Lung (tissue), 12 donors: ENCODE data around the gene ZDHHC22. TPM values are rescaled to one million over a fixed set of nuclear protein-coding genes. Genes with fewer than 3 reads are reported as not detected.
"Not testable (repeated sequence)": the region's sequence is repeated elsewhere in the genome, so short reads cannot be mapped to it uniquely, and the experiment has no call there.

Source experiments
- ATAC-seq: fragments of 200-7000 bp; cut with Tn5 transposase; one replicate; pipeline ENCODE4 v1.9.1; 2020; ENCODE audit warnings: moderate number of reproducible peaks; ENCODE audit not compliant: insufficient read depth, low FRiP score
- DNase-seq, 3 donors: peaks; one replicate each; pipeline ENCODE4 v3.0.0-alpha.2; 2013 to 2017
- H3K27ac ChIP-seq, 2 donors: one replicate each; pipeline ENCODE4 v1.5.1; 2013; ENCODE audit warnings: mild to moderate bottlenecking in 2 of 2, moderate library complexity in 2 of 2, control low read depth in 1 of 2, inconsistent platforms in 1 of 2, low read depth in 1 of 2, low read length in 1 of 2
- H3K27me3 ChIP-seq, 3 donors: one replicate each; pipeline ENCODE4 v1.5.1; 2013; ENCODE audit warnings: low read length in 2 of 3; ENCODE audit not compliant: control insufficient read depth in 3 of 3, insufficient read depth in 3 of 3
- H3K36me3 ChIP-seq, 4 donors: one replicate each; pipeline ENCODE4 v1.5.1; 2013; ENCODE audit warnings: low read length in 4 of 4, mild to moderate bottlenecking in 1 of 4, moderate library complexity in 1 of 4; ENCODE audit not compliant: control insufficient read depth in 4 of 4, insufficient read depth in 4 of 4
- H3K4me1 ChIP-seq, 5 donors: one replicate each; pipeline ENCODE4 v1.5.1; 2013; ENCODE audit warnings: low read length in 5 of 5, mild to moderate bottlenecking in 2 of 5, moderate library complexity in 1 of 5; ENCODE audit not compliant: control insufficient read depth in 5 of 5, insufficient read depth in 5 of 5
- H3K4me3 ChIP-seq: one replicate; pipeline ENCODE4 v1.5.1; 2013; ENCODE audit warnings: mild to moderate bottlenecking, control low read depth, moderate library complexity
- H3K9ac ChIP-seq, 2 donors: one replicate each; pipeline ENCODE4 v1.5.1; 2013; ENCODE audit warnings: low read length in 2 of 2, control low read depth in 1 of 2; ENCODE audit not compliant: insufficient read depth in 1 of 2
- H3K9me3 ChIP-seq, 4 donors: one replicate each; pipeline ENCODE4 v1.5.1; 2013; ENCODE audit warnings: low read length in 3 of 4, mild to moderate bottlenecking in 1 of 4, moderate library complexity in 1 of 4; ENCODE audit not compliant: control insufficient read depth in 4 of 4, insufficient read depth in 3 of 4
- CTCF ChIP-seq: IDR thresholded peaks from 2 replicates; pipeline ENCODE4 v1.5.1; 2012; ENCODE audit warnings: mild to moderate bottlenecking; ENCODE audit errors: control extremely low read depth, extremely low read depth
- WGBS, 2 donors: extraction: QIAGEN DNeasy Blood & Tissue Kit; methylation state at CpG; one replicate each; pipeline ENCODE4 v1.1.7; 2013; 5-methylcytosine and 5-hydroxymethylcytosine counted together
- polyA plus RNA-seq, 2 donors: library from polyadenylated mRNA; stranded (reverse); fragments of 200-250 nt; gene quantifications; one replicate each; pipeline ENCODE4 v1.2.1, GENCODE V29; 2013
- total RNA-seq, 2 donors: library from RNA; depleted of rRNA in 1 of 2; stranded (reverse); fragments of >200 nt in 1 of 2; gene quantifications; one replicate each; pipeline ENCODE4 v1.2.1, GENCODE V29; 2014 to 2021
- donor health status: control.
- donor health status: control.
- donor health status: Bipolar disorder and iron deficiency.
- donor health status: healthy.
- donor health status: DM: yes; HTN: yes; CAD: no.

Gene ZDHHC22
- total and polyA plus RNA-seq, 4 donors: 0.02 TPM; not detected in 3

DNA sequence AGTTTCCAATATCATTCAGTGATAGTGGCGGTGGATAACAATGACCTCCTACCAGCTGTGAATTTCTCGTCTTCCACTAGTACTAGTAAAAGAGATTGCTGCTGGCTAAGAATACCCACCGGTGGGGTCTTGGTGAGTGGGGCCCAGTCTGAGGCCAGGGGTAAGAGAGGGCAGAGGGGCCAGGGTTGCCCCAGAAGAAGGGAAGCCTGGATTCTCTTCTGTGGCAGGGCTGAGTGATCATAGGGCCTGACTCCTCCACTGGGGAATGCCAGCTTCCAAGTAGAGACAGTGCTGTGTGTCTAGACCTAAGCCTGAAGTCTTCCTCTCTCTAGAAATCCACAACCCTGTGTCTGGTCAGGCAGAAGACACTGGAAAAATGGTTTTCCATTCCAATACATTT lies 34.3 kb upstream of the ZDHHC22 start:
- Histone ChIP-seq H3K9ac (no peak overlapping the region), H3K27ac (no peak overlapping the region), H3K36me3 (no peaks in the 10 kb centered on the region), H3K4me3 (no peak overlapping the region), H3K27me3 (peaks cover 0 to 4% (median 0%) of the 10 kb centered on the region in 3 donors), H3K4me1 (no peaks in the 10 kb centered on the region), H3K9me3 (peaks cover 0 to 1% (median 0%) of the 10 kb centered on the region in 4 donors)
- no peak for ATAC-seq
- no peak for DNase-seq
- WGBS, 2 donors: 75 to 85% methylated on average over 3 of the region's 3 CpGs
- no peak for TF ChIP-seq CTCF

GRCh38 chr14:77173911-77174617 lies 32.5 kb upstream of the ZDHHC22 start:
- H3K4me1 ChIP-seq, H3K27me3 ChIP-seq, H3K36me3 ChIP-seq, H3K9me3 ChIP-seq, ATAC-seq, H3K9ac ChIP-seq, H3K4me3 ChIP-seq, DNase-seq, H3K27ac ChIP-seq: not testable (repeated sequence)
- WGBS, 2 donors: 93% methylated on average over 9 of the region's 9 CpGs

- Histone ChIP-seq H3K4me1 (no peaks in the 10 kb centered on the region), H3K4me3 (no peak overlapping the region), H3K27ac (no peak overlapping the region), H3K36me3 (no peaks in the 10 kb centered on the region), H3K9me3 (peaks cover 0 to 1% (median 0%) of the 10 kb centered on the region in 4 donors), H3K9ac (no peak overlapping the region), H3K27me3 (peaks cover 0 to 3% (median 0%) of the 10 kb centered on the region in 3 donors)
- ATAC-seq (no peak), DNase-seq (no peak)
- WGBS, 2 donors: 78 to 88% methylated on average over 5 of the region's 5 CpGs
- TF ChIP-seq CTCF: no peak
These were observed 31.3 kb upstream of the ZDHHC22 start for GRCh38 chr14:77172916-77173315.

- H3K9me3 ChIP-seq: no peaks in the 10 kb centered on the region
- WGBS, 2 donors: 68 to 73% methylated on average over 3 of the region's 3 CpGs
- H3K4me3 ChIP-seq: no peak overlapping the region
- DNase-seq (no peak), ATAC-seq (no peak)
- H3K4me1 ChIP-seq: no peaks in the 10 kb centered on the region
- H3K27me3 ChIP-seq: no peaks in the 10 kb centered on the region
- no peak overlapping the region for H3K9ac ChIP-seq
- no peaks in the 10 kb centered on the region for H3K36me3 ChIP-seq
- no peak overlapping the region for H3K27ac ChIP-seq
- no peak for TF ChIP-seq CTCF
These were observed 28.5 kb upstream of the ZDHHC22 start for GRCh38 chr14:77170045-77170444.
